A673 (cell line): ENCODE results near the gene SPRING1.

Experiments
- CTCF ChIP-seq: fragments of 300-800, 200-600 bp; sonication (generic); conservative IDR thresholded peaks from 2 replicates; pipeline ENCODE4 v1.5.1; 2017; ENCODE audit warnings: low read depth, mild to moderate bottlenecking, antibody characterized with exemption, low read length, moderate library complexity, mixed read lengths
- EZH2 ChIP-seq: fragments of 200-600 bp; sonication (generic); IDR thresholded peaks from 2 replicates; pipeline ENCODE4 v1.6.1; 2017; ENCODE audit warnings: borderline replicate concordance, low read depth, mild to moderate bottlenecking, mixed read lengths, antibody characterized with exemption, low read length; ENCODE audit not compliant: poor library complexity, severe bottlenecking

DNA sequence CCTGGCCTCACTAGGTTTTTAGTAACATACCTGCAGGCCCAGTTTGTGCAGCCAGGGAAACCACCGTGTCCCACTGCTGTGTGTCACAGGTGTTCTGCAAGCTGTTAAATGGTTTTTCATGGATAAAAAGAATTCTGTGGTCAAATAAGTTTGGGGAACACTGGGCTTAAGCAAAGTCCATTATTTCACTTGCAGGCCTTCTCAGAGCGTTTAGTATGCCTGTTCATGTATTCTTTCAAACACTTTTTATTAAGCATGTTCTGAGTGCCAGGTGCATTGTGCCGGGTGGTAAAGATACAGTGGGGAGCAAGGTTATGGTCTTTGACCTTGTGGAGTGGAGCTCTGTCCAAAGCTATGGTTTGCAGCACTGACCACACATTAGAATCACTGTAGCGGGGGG, 7.7 kb upstream of the SPRING1 start:
- no peak for TF ChIP-seq CTCF
- TF ChIP-seq EZH2: no peak
